ENCODE data around the gene MVB12A.
A peak's percentile ranks its signal among the peaks of the same experiment; 100 is the strongest.

Gene MVB12A

DNA sequence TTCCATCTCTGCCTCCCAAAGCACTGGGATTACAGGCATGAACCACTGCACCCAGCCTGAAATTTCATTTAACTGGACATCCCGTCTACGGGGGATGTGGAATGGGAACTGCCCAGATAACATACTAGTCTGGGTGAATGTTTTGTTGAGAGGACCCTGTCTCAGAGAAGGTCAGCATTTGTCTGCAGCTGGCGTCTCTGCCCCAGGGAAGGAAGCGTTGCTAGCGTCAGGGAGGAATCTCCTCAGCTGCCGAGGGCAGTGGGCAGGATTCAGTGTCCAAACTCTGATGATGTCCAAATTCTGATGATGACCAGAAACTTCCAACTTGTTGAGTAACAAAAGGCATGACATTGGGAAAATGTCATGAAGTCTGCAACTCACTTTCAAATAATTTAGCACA is 37.8 kb downstream of the MVB12A start:
- Histone ChIP-seq H3K4me3 (ENCODE audit: insufficient read depth, low read depth, low read length) (no peak overlapping the region), H3K4me1 (ENCODE audit: control insufficient read depth, insufficient read depth, low read length) (peaks cover 7% of the 10 kb centered on the region), H3K9me3 (ENCODE audit: control insufficient read depth, low read length) (no peaks in the 10 kb centered on the region), H3K27me3 (ENCODE audit: control insufficient read depth, insufficient read depth, low read length, poor library complexity, severe bottlenecking) (peaks cover 36% of the 10 kb centered on the region), H3K36me3 (ENCODE audit: control insufficient read depth, insufficient read depth, low read length) (no peaks in the 10 kb centered on the region), H3K27ac (ENCODE audit: insufficient read depth, low read depth, low read length, poor library complexity, severe bottlenecking) (no peak overlapping the region)
- WGBS, 2 experiments: 80 to 84% methylated on average over 6 of the region's 6 CpGs

DNA sequence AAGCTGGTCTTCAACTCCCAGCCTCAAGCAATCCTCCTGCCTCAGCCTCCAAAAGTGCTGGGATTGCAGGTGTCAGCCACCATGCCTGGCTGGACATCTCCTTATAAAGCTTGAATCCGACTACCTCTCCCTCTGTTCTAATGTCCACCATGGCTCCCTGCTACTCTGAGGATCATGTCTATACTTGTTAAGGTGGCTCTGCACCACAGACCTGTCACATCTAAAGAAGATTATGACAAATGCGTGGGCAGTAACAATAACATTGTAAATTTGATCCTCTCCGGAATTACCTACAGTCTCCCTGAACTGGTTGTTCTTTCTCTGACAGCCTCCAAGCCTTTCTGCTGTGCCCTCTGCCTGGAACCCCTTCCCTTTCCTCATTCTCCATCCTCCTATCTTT is 39.1 kb downstream of the MVB12A start:
- H3K4me1 ChIP-seq (ENCODE audit: control insufficient read depth, insufficient read depth, low read length): peaks cover 7% of the 10 kb centered on the region
- H3K9me3 ChIP-seq (ENCODE audit: control insufficient read depth, low read length): no peaks in the 10 kb centered on the region
- no peak overlapping the region for H3K4me3 ChIP-seq (ENCODE audit: insufficient read depth, low read depth, low read length)
- WGBS, 2 experiments: 91 to 95% methylated on average over 3 of the region's 3 CpGs
- H3K36me3 ChIP-seq (ENCODE audit: control insufficient read depth, insufficient read depth, low read length): no peaks in the 10 kb centered on the region
- peaks cover 32% of the 10 kb centered on the region for H3K27me3 ChIP-seq (ENCODE audit: control insufficient read depth, insufficient read depth, low read length, poor library complexity, severe bottlenecking)
- H3K27ac ChIP-seq (ENCODE audit: insufficient read depth, low read depth, low read length, poor library complexity, severe bottlenecking): no peak overlapping the region

- Histone ChIP-seq H3K4me3 (ENCODE audit: insufficient read depth, low read depth, low read length) (no peak within 1 kb of the TSS), H3K27me3 (ENCODE audit: control insufficient read depth, insufficient read depth, low read length, poor library complexity, severe bottlenecking) (peaks cover 16% of the 10 kb centered on the region), H3K9me3 (ENCODE audit: control insufficient read depth, low read length) (no peaks in the 10 kb centered on the region), H3K4me1 (ENCODE audit: control insufficient read depth, insufficient read depth, low read length) (no peaks in the 10 kb centered on the region), H3K36me3 (ENCODE audit: control insufficient read depth, insufficient read depth, low read length) (no peaks in the 10 kb centered on the region), H3K27ac (ENCODE audit: insufficient read depth, low read depth, low read length, poor library complexity, severe bottlenecking) (no peak within 1 kb of the TSS)
- 90 to 91% methylated on average over 26 of the region's 26 CpGs for WGBS, 2 experiments
These were observed 40.8 kb downstream of the MVB12A start, which contains the start of gene NXNL1 for GRCh38 chr19:17460372-17461230. Gene NXNL1, minus strand, starts transcription at chr19:17460926. Its CDS starts 57 bp downstream, at chr19:17460869.

DNA sequence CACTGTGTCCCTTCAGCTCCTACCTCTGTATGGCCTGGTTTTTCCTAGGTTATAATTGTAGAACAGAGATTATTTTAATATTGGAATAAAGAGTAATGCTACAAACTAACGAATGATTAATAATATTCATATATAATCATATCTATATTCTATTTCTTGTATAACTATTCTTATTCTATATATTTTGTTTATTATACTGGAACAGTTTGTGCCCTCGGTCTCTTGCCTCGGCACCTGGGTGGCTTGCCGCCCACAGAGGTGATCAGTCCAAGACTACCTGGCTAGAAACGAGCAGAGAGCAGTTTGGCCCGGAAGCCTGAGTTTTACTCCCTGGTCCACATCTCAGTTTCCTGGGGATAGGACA is 46.6 kb downstream of the MVB12A start:
- Histone ChIP-seq H3K9me3 (ENCODE audit: control insufficient read depth, low read length) (no peaks in the 10 kb centered on the region), H3K36me3 (ENCODE audit: control insufficient read depth, insufficient read depth, low read length) (no peaks in the 10 kb centered on the region), H3K27me3 (ENCODE audit: control insufficient read depth, insufficient read depth, low read length, poor library complexity, severe bottlenecking) (peaks cover 5% of the 10 kb centered on the region), H3K4me1 (ENCODE audit: control insufficient read depth, insufficient read depth, low read length) (peaks cover 5% of the 10 kb centered on the region), H3K4me3 (ENCODE audit: insufficient read depth, low read depth, low read length) (no peak overlapping the region), H3K27ac (ENCODE audit: insufficient read depth, low read depth, low read length, poor library complexity, severe bottlenecking) (no peak overlapping the region)
- 69 to 78% methylated on average over 5 of the region's 6 CpGs for WGBS, 2 experiments

DNA sequence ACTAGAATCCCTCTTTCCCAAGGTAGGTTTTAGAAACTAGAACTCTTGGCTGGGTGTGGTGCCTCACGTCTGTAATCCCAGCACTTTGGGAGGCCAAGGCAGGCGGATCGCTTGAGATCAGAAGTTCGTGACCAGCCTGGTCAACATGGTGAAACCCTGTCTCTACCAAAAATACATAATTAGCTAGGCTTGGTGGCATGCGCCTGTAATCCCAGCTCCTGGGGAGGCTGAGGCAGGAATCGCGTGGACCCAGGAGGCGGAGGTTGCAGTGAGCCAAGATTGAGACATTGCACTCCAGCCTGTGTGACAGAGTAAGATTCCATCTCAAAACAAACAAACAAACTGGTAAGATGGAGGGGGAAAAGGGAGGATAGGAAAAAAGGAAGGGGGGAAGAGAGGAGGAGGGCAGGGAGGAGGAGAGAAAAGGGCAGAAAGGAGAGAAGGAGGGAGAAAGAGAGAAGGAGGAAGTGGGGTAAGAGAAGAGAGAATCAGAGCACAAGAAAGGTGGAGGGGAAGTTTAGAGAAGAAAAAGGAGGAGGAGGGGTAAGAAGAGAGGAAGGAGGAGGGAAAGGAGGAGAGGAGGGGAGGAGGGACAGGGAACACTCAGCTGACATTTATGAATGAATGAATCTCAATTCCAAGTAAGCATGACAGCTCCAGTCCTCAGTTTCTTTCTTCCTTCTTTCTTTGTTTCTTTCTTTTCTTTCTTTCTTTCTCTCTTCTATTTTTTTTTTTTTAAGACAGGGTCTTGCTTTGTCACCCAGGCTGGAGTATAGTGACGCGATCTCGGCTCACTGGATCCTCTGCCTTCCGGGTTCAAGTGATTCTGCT is 47.8 kb downstream of the MVB12A start:
- peaks cover 9% of the 10 kb centered on the region for H3K27me3 ChIP-seq (ENCODE audit: control insufficient read depth, insufficient read depth, low read length, poor library complexity, severe bottlenecking)
- no peak overlapping the region for H3K4me3 ChIP-seq (ENCODE audit: insufficient read depth, low read depth, low read length)
- no peaks in the 10 kb centered on the region for H3K9me3 ChIP-seq (ENCODE audit: control insufficient read depth, low read length)
- H3K4me1 ChIP-seq (ENCODE audit: control insufficient read depth, insufficient read depth, low read length): peaks cover 8% of the 10 kb centered on the region
- H3K27ac ChIP-seq (ENCODE audit: insufficient read depth, low read depth, low read length, poor library complexity, severe bottlenecking): no peak overlapping the region
- 86 to 87% methylated on average over 12 of the region's 12 CpGs for WGBS, 2 experiments
- H3K36me3 ChIP-seq (ENCODE audit: control insufficient read depth, insufficient read depth, low read length): no peaks in the 10 kb centered on the region

GRCh38 chr19:17468302-17469091 is 48.6 kb downstream of the MVB12A start:
- no peaks in the 10 kb centered on the region for H3K9me3 ChIP-seq (ENCODE audit: control insufficient read depth, low read length)
- H3K27me3 ChIP-seq (ENCODE audit: control insufficient read depth, insufficient read depth, low read length, poor library complexity, severe bottlenecking): peaks cover 9% of the 10 kb centered on the region
- WGBS, 2 experiments: 72 to 73% methylated on average over 25 of the region's 25 CpGs
- no peaks in the 10 kb centered on the region for H3K36me3 ChIP-seq (ENCODE audit: control insufficient read depth, insufficient read depth, low read length)
- H3K27ac ChIP-seq (ENCODE audit: insufficient read depth, low read depth, low read length, poor library complexity, severe bottlenecking): no peak overlapping the region
- H3K4me3 ChIP-seq (ENCODE audit: insufficient read depth, low read depth, low read length): peak overlapping the region; percentile 74
- H3K4me1 ChIP-seq (ENCODE audit: control insufficient read depth, insufficient read depth, low read length): peaks cover 8% of the 10 kb centered on the region

GRCh38 chr19:17469092-17469480 is 49.2 kb downstream of the MVB12A start:
- no peaks in the 10 kb centered on the region for H3K36me3 ChIP-seq (ENCODE audit: control insufficient read depth, insufficient read depth, low read length)
- H3K9me3 ChIP-seq (ENCODE audit: control insufficient read depth, low read length): no peaks in the 10 kb centered on the region
- peaks cover 8% of the 10 kb centered on the region for H3K4me1 ChIP-seq (ENCODE audit: control insufficient read depth, insufficient read depth, low read length)
- H3K4me3 ChIP-seq (ENCODE audit: insufficient read depth, low read depth, low read length): peak overlapping the region; percentile 74
- 6 to 7% methylated on average over 19 of the region's 19 CpGs for WGBS, 2 experiments
- H3K27me3 ChIP-seq (ENCODE audit: control insufficient read depth, insufficient read depth, low read length, poor library complexity, severe bottlenecking): peaks cover 9% of the 10 kb centered on the region
- H3K27ac ChIP-seq (ENCODE audit: insufficient read depth, low read depth, low read length, poor library complexity, severe bottlenecking): no peak overlapping the region

DNA sequence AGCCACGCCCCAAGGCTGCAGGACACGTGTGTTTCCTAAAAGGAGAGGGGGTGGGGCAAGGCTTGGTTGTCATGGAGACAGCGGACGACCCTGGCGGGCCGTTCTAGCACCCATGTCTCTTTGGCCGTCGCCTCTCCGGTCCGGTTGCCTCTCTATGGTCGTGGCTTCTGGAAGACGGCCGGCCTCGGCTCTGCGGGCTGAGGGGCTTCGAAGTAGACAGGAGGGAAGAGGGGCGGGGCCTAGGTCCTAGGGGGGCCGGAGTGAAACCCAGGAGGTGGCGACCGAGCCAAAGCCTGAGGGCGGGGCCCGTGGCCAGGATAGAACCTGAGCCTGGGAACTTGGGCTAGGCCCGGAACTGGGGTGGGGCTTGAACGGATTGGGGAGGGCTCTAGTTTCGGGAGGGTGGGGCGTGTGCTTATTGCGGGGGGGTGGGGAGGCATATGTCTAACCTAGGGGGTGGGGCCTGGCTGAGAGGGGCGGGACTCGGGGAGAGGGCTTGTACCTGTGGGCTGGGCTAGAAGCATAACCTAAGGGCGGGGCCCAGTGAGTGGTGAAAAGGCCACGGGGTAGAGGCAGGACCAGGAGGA is 49.7 kb downstream of the MVB12A start:
- Histone ChIP-seq H3K4me3 (ENCODE audit: insufficient read depth, low read depth, low read length) (peak overlapping the region; percentile 74), H3K27ac (ENCODE audit: insufficient read depth, low read depth, low read length, poor library complexity, severe bottlenecking) (peak overlapping the region; percentile 77), H3K4me1 (ENCODE audit: control insufficient read depth, insufficient read depth, low read length) (peaks cover 8% of the 10 kb centered on the region), H3K36me3 (ENCODE audit: control insufficient read depth, insufficient read depth, low read length) (no peaks in the 10 kb centered on the region), H3K27me3 (ENCODE audit: control insufficient read depth, insufficient read depth, low read length, poor library complexity, severe bottlenecking) (peaks cover 9% of the 10 kb centered on the region), H3K9me3 (ENCODE audit: control insufficient read depth, low read length) (no peaks in the 10 kb centered on the region)
- WGBS, 2 experiments: 0% methylated on average over 31 of the region's 31 CpGs

- Histone ChIP-seq H3K4me1 (ENCODE audit: control insufficient read depth, insufficient read depth, low read length) (peaks cover 8% of the 10 kb centered on the region), H3K36me3 (ENCODE audit: control insufficient read depth, insufficient read depth, low read length) (no peaks in the 10 kb centered on the region), H3K27me3 (ENCODE audit: control insufficient read depth, insufficient read depth, low read length, poor library complexity, severe bottlenecking) (peaks cover 9% of the 10 kb centered on the region), H3K27ac (ENCODE audit: insufficient read depth, low read depth, low read length, poor library complexity, severe bottlenecking) (peak within 1 kb of the TSS; percentile 77), H3K9me3 (ENCODE audit: control insufficient read depth, low read length) (no peaks in the 10 kb centered on the region), H3K4me3 (ENCODE audit: insufficient read depth, low read depth, low read length) (peak within 1 kb of the TSS; percentile 74)
- 1% methylated on average over 66 to 67 of the region's 67 CpGs for WGBS, 2 experiments
These were observed 50.4 kb downstream of the MVB12A start, which contains the start of gene SLC27A1 for GRCh38 chr19:17470068-17470841. Gene SLC27A1, plus strand, starts transcription at chr19:17470524. Its CDS starts 17 bp downstream, at chr19:17470541.

Measured in ectodermal cell (in vitro differentiated cells).